IMR-90 (cell line): ENCODE data around the gene ZNRD2. TPM values are rescaled to one million over a fixed set of nuclear protein-coding genes. Genes with fewer than 3 reads are reported as not detected.

Source experiments
- ATAC-seq: fragments of 200-7000 bp; cut with Tn5 transposase; 2 replicates; pipeline ENCODE4 v1.9.1; 2020; ENCODE audit warnings: low read depth, mild to moderate bottlenecking, moderate library complexity
- BruUV-seq: library from RNA; stranded (reverse); fragments of 400-500 nt; replicated peaks from 2 replicates; lab custom pipeline; 2021; lab: Mats Ljungman, UMichigan
- CTCF ChIA-PET: fragments of 300-600 bp; formaldehyde crosslinking; extraction: SDS; loops from one replicate; lab custom pipeline; 2021; ENCODE audit warnings: antibody characterized with exemption; lab: Yijun Ruan, JAX
- POLR2A ChIA-PET: fragments of 300-600 bp; sonication (Branson Sonifier 250); formaldehyde crosslinking; loops from one replicate; lab custom pipeline; 2022; ENCODE audit warnings: antibody characterized with exemption; ENCODE audit not compliant: unreplicated experiment; lab: Charles Lee
- DNase-seq: peaks from one replicate; pipeline ENCODE4 v3.0.0; 2013
- H2AFZ ChIP-seq: replicated peaks from 2 replicates; pipeline ENCODE3; 2013; ENCODE audit warnings: low read length, mild to moderate bottlenecking; ENCODE audit not compliant: poor library complexity
- H2AK5ac ChIP-seq: 2 replicates; pipeline ENCODE4 v1.6.1; 2013; ENCODE audit warnings: low read depth, low read length, inconsistent platforms
- H2AK9ac ChIP-seq: replicated peaks from 2 replicates; pipeline ENCODE3; 2013; ENCODE audit warnings: mild to moderate bottlenecking, low read depth, low read length, moderate library complexity; ENCODE audit not compliant: poor library complexity
- H2BK120ac ChIP-seq: 2 replicates; pipeline ENCODE4 v1.6.1; 2013; ENCODE audit warnings: low read depth, low read length, inconsistent platforms
- H2BK15ac ChIP-seq: 3 replicates; pipeline ENCODE4 v1.6.1; 2013; ENCODE audit warnings: low read depth, low read length, inconsistent platforms
- H2BK20ac ChIP-seq: 2 replicates; pipeline ENCODE4 v1.6.1; 2013; ENCODE audit warnings: low read depth, mild to moderate bottlenecking, inconsistent platforms, low read length, moderate library complexity
- H2BK5ac ChIP-seq: 2 replicates; pipeline ENCODE4 v1.6.1; 2013; ENCODE audit warnings: mild to moderate bottlenecking, low read depth, low read length, inconsistent platforms; ENCODE audit not compliant: poor library complexity, severe bottlenecking
- H3K14ac ChIP-seq: replicated peaks from 2 replicates; pipeline ENCODE4 v1.6.1; 2013; ENCODE audit warnings: low read depth, low read length, inconsistent platforms
- H3K18ac ChIP-seq: 2 replicates; pipeline ENCODE4 v1.6.1; 2013; ENCODE audit warnings: low read depth, low read length, control low read depth
- H3K23ac ChIP-seq: 2 replicates; pipeline ENCODE4 v1.6.1; 2013; ENCODE audit warnings: low read depth, low read length, inconsistent platforms
- H3K27ac ChIP-seq: 2 replicates; pipeline ENCODE4 v1.5.1; 2013; ENCODE audit warnings: mild to moderate bottlenecking, control low read depth, low read length; ENCODE audit not compliant: insufficient read depth
- H3K27me3 ChIP-seq: 2 replicates; pipeline ENCODE4 v1.6.1; 2013; ENCODE audit warnings: low read length; ENCODE audit not compliant: control insufficient read depth, insufficient read depth
- H3K36me3 ChIP-seq: 2 replicates; pipeline ENCODE4 v1.6.1; 2013; ENCODE audit warnings: low read length, mixed read lengths; ENCODE audit not compliant: control insufficient read depth, insufficient read depth
- H3K4ac ChIP-seq: 2 replicates; pipeline ENCODE4 v1.6.1; 2013; ENCODE audit warnings: low read depth, low read length, inconsistent platforms
- H3K4me1 ChIP-seq: 2 replicates; pipeline ENCODE4 v1.6.1; 2013; ENCODE audit warnings: low read length, mixed read lengths; ENCODE audit not compliant: control insufficient read depth, insufficient read depth
- H3K4me2 ChIP-seq: 2 replicates; pipeline ENCODE4 v1.6.1; 2013; ENCODE audit warnings: low read depth, mild to moderate bottlenecking, control low read depth, low read length, moderate library complexity
- H3K4me3 ChIP-seq: 2 replicates; pipeline ENCODE4 v1.5.1; 2013; ENCODE audit warnings: low read depth, mild to moderate bottlenecking, control low read depth, low read length, moderate library complexity; ENCODE audit not compliant: insufficient read depth
- H3K56ac ChIP-seq: 2 replicates; pipeline ENCODE4 v1.6.1; 2013; ENCODE audit warnings: low read length, inconsistent platforms; ENCODE audit not compliant: insufficient read depth; ENCODE audit errors: extremely low read depth
- H3K79me1 ChIP-seq, 2 experiments: 2 replicates each; pipeline ENCODE4 v1.6.1; 2013; ENCODE audit warnings: low read length in 2 of 2, inconsistent platforms in 1 of 2, low read depth in 1 of 2
- H3K9ac ChIP-seq: 2 replicates; pipeline ENCODE4 v1.6.1; 2013; ENCODE audit warnings: low read depth, low read length, control low read depth
- H3K9me1 ChIP-seq: 2 replicates; pipeline ENCODE4 v1.6.1; 2013; ENCODE audit warnings: low read length, inconsistent platforms; ENCODE audit not compliant: insufficient read depth
- H3K9me3 ChIP-seq: 2 replicates; pipeline ENCODE4 v1.6.1; 2013; ENCODE audit warnings: low read length; ENCODE audit not compliant: control insufficient read depth, insufficient read depth
- H4K20me1 ChIP-seq: 2 replicates; pipeline ENCODE4 v1.6.1; 2013; ENCODE audit warnings: low read length, inconsistent platforms; ENCODE audit not compliant: insufficient read depth
- H4K5ac ChIP-seq: 2 replicates; pipeline ENCODE4 v1.6.1; 2013; ENCODE audit warnings: mild to moderate bottlenecking, low read depth, low read length, control low read depth
- H4K8ac ChIP-seq, 2 experiments: 2 replicates each; pipeline ENCODE4 v1.6.1; 2013; ENCODE audit warnings: low read depth in 2 of 2, low read length in 2 of 2, control low read depth in 1 of 2, inconsistent platforms in 1 of 2
- H4K91ac ChIP-seq: 2 replicates; pipeline ENCODE4 v1.6.1; 2013; ENCODE audit warnings: low read depth, low read length, inconsistent platforms; ENCODE audit not compliant: insufficient read depth
- CEBPB ChIP-seq: IDR thresholded peaks from 2 replicates; pipeline ENCODE4 v1.6.1; 2012; ENCODE audit warnings: low read depth, low read length, improper control_type of control experiment
- CTCF ChIP-seq: conservative IDR thresholded peaks from 2 replicates; pipeline ENCODE4 v1.5.1; 2012; ENCODE audit warnings: mild to moderate bottlenecking, low read depth, low read length, improper control_type of control experiment
- ELK1 ChIP-seq: fragments of 150-350 bp; IDR thresholded peaks from 2 replicates; pipeline ENCODE4 v1.6.1; 2016; ENCODE audit warnings: low read depth, mild to moderate bottlenecking, low read length, moderate library complexity, borderline replicate concordance
- FOS ChIP-seq: fragments of 150-350 bp; IDR thresholded peaks from 2 replicates; pipeline ENCODE4 v1.6.1; 2016; ENCODE audit warnings: low read depth, low read length
- MAFK ChIP-seq: IDR thresholded peaks from 2 replicates; pipeline ENCODE4 v1.6.1; 2012; ENCODE audit warnings: low read depth, low read length, improper control_type of control experiment
- MXI1 ChIP-seq: IDR thresholded peaks from 2 replicates; pipeline ENCODE4 v1.6.1; 2012; ENCODE audit warnings: low read depth, mild to moderate bottlenecking, low read length, moderate library complexity, borderline replicate concordance
- RCOR1 ChIP-seq: IDR thresholded peaks from 2 replicates; pipeline ENCODE4 v1.6.1; 2012; ENCODE audit warnings: mild to moderate bottlenecking, low read length, improper control_type of control experiment; ENCODE audit not compliant: insufficient replicate concordance
- SMC3 ChIP-seq: fragments of 150-350 bp; IDR thresholded peaks from 2 replicates; pipeline ENCODE4 v1.6.1; 2016; ENCODE audit warnings: low read depth, mild to moderate bottlenecking, antibody characterized with exemption, low read length, moderate library complexity
- USF2 ChIP-seq: fragments of 150-350 bp; IDR thresholded peaks from 2 replicates; pipeline ENCODE4 v1.6.1; 2017; ENCODE audit warnings: mild to moderate bottlenecking, antibody characterized with exemption, low read length, low read depth
- WGBS, 2 experiments: methylation state at CpG; one replicate each; pipeline versions ENCODE4 v1.1.5 to v1.1.7; 2013; ENCODE audit warnings: missing lambda C conversion rate in 2 of 2; ENCODE audit not compliant: insufficient read length in 1 of 2; ENCODE audit errors: extremely low coverage in 2 of 2; 5-methylcytosine and 5-hydroxymethylcytosine counted together
- dilution Hi-C: fragments of 300-500 bp; cut with HindIII; formaldehyde crosslinking; loops from one replicate; pipeline ENCODE4 v1.14.3; 2018; ENCODE audit warnings: low sequenced_read_pairs; ENCODE audit not compliant: unreplicated experiment
- in situ Hi-C: fragments of 300-500 bp; cut with MboI; formaldehyde crosslinking; loops from 3 replicates; pipeline ENCODE4 v1.14.3; 2019; ENCODE audit warnings: low sequenced_read_pairs, inconsistent platforms, mixed read lengths
- intact Hi-C: fragments of 100-400 bp; cut with micrococcal nuclease; formaldehyde crosslinking; loops from 2 replicates; pipeline ENCODE4 v1.10.0; 2022
- polyA plus RNA-seq, 3 experiments: library from polyadenylated mRNA; depleted of rRNA; stranded (reverse); fragments of >200 nt; gene quantifications; 2 replicates each; pipeline ENCODE4 v1.2.3, GENCODE V29; 2012; ENCODE audit warnings: low replicate concordance in 1 of 3
- total RNA-seq: library from RNA; depleted of rRNA; stranded (reverse); fragments of >200 nt; gene quantifications from 2 replicates; pipeline ENCODE4 v1.2.3, GENCODE V29; 2012

ZNRD2 gene
- total and polyA plus RNA-seq, 2 of the 4 experiments (the other 2 are of a cell fraction): 75.6 to 90.3 TPM

- BruUV-seq: no TSS peak
- Histone ChIP-seq H3K4me1 (no peaks in the 10 kb centered on the region), H3K9ac (no peak overlapping the region), H4K91ac (no peak overlapping the region), H4K8ac (no peak overlapping the region), H2BK20ac (no peak overlapping the region), H4K20me1 (no peaks in the 10 kb centered on the region; the same call in 1 of the 2 replicates), H3K79me1 (0 out of 4 replicates have a peak, but pooled peaks cover 0 to 3% of the 10 kb centered on the region in 2 experiments), H2AK9ac (no peak overlapping the region), H3K4me3 (no peak overlapping the region), H3K9me3 (no peaks in the 10 kb centered on the region), H2BK15ac (no peak overlapping the region), H4K5ac (no peak overlapping the region), H3K4ac (no peak overlapping the region), H3K36me3 (peaks cover 37% of the 10 kb centered on the region), H3K9me1 (no peaks in the 10 kb centered on the region), H3K4me2 (no peak overlapping the region), H3K56ac (no peak overlapping the region), H3K14ac (no peak overlapping the region), H2AFZ (peak overlapping the region; percentile 21), H3K23ac (no peak overlapping the region), H2AK5ac (no peak overlapping the region), H2BK5ac (no peak overlapping the region), H3K27me3 (no peaks in the 10 kb centered on the region), H2BK120ac (no peak overlapping the region), H3K18ac (no peak overlapping the region), H3K27ac (no peak overlapping the region)
- intact Hi-C loops: no loop called here
- in situ Hi-C loops: no loop called here
- DNase-seq (no peak), ATAC-seq (no peak)
- 83% methylated on average over 28 of the region's 49 CpGs; no CpG with 5 or more reads in 1 of the 2 experiments for WGBS, 2 experiments
- TF ChIP-seq MAFK (no peak), USF2 (no peak), SMC3 (no peak), CTCF (no peak), CEBPB (no peak), FOS (no peak), MXI1 (no peak), ELK1 (no peak), RCOR1 (no peak)
- CTCF ChIA-PET: no interaction called here
- dilution Hi-C loops: no loop called here
- POLR2A ChIA-PET: no interaction called here
These were observed 29.1 kb downstream of the ZNRD2 start for GRCh38 chr11:65599216-65599954.
